ENCODE data around the gene ITM2B.

- TF ChIP-seq CTCF (IDR thresholded peaks at IDR 0.05), result no peak
- TF ChIP-seq E2F5 (CRISPR knock-in tag; IDR thresholded peaks at IDR 0.05), result no peak
- no peak for TF ChIP-seq JUN (CRISPR knock-in tag; IDR thresholded peaks at IDR 0.05)
Measured at GRCh38 chr13:48294653-48295052, 61.6 kb downstream of the ITM2B start.
